NB4 (cell line): ENCODE measurements around the gene MAGI1.

Experiments
- CTCF ChIP-seq: IDR thresholded peaks from one replicate; pipeline ENCODE4 v1.5.1; 2012; ENCODE audit warnings: low read depth, low read length
- MAX ChIP-seq: IDR thresholded peaks from 2 replicates; pipeline ENCODE4 v1.6.1; 2011; ENCODE audit warnings: low read depth, low read length
- POLR2A ChIP-seq: IDR thresholded peaks from 2 replicates; pipeline ENCODE4 v1.6.1; 2011; ENCODE audit warnings: mild to moderate bottlenecking; ENCODE audit not compliant: insufficient read length; ENCODE audit errors: extremely low read depth

GRCh38 chr3:65385805-65386204 is 652.9 kb downstream of the MAGI1 start:
- TF ChIP-seq CTCF (no peak), MAX (no peak), POLR2A (no peak)
